ENCODE results near the gene PRRX2.

PRRX2 gene

DNA sequence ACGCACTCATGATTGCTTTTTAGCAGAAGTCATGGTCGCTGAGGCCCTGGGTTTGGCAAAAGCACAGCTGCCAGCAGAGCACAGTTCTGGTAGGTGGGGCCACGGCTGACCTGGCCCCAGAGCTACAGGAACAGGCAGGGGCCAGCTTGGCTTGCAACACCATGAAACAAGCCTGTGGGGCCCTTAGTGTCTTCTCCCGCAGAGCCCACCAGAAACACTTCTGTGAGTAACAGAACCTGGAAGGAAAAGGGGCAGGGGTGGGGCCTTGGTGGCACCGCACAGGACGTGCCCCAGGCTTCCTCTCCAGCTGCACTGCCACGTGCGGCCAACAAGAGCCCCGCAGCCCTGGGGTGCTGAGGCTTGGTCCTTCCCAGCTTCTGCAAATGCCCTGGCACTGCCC lies 28.3 kb upstream of the PRRX2 start:
- DNase-seq, result no peak

DNA sequence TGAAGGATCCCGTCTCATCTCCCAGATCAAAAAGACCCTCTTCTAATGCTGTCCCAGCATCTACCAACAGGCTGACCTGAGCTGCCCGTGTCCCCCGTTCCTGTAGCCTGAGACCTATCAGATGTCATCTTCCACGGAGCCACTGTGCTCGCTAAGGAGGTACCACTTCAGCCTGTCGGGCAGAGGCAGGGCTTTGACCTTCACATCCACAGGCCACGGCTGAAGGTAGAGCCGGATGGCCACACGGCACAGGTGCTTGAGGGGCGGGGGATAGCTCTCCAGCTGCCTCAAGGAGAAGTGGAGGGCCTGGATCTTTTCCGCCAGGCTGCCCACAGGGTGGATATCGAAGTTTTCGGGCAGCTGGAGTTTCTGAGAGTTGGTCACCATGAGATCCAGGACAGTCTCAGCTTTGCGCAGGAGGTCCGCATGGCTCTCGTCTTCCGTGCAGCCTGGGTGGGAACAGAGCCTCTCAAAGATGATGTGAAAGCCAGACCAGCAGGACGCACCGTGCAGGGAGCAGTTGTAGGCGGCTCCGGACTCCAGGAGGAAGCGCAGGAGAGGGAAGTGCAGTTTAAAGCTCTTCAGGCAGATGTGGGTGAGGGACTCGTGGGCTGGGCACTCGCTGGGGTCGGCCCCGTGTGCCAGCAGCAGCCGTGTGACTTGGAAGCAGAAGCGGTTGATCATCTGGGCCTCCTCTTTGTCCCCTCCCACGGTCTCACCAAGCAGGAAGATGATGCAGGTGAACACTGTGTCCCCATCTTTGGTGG lies 27.6 kb upstream of the PRRX2 start:
- no peak for DNase-seq

DNA sequence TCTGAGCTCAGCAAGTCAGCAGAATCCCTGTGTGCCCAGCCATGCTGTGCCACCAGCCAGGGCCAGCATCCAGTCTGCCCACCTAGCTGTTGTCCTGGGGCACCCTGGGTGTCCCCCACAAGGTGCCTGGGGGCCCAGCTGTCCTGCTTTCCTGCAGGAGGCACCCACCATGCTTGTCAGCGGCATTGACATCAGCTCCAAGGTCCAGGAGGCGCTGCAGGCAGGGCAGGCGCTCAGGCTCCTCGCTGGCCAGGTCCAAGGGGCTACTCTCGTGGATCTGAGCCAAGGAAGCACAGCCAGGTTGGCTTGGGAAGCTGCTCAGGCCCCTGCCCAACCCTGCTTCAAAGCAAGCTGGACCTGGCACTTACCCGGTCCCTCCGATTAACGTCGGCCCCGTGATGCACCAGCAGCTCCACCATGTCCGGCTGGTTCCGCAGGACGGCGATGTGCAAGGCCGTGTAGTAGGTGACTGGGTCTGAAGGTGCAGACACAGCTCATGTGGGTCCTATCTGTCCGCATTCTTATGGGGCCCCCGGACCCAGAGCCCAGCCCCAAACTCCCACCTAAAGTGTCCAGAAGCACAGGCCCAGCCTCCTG lies 26.3 kb upstream of the PRRX2 start:
- DNase-seq, result no peak

DNA sequence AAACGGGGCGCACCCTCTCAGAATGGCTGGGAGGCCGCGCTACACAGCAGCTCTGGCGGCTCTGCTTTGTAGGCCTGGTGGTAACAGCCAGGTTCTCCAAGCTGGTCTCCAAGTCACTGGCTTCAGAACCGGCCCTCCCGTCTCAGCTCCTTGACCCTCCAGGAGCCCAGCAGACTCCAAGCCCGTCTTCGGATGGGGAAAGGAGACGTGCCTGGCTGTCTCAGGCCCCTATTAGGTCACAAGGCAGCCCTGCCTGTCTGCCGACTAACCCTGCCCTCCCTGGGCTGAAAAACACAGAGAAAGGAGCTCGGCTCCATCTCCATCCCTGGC lies 25.7 kb upstream of the PRRX2 start:
- no peak for DNase-seq

DNA sequence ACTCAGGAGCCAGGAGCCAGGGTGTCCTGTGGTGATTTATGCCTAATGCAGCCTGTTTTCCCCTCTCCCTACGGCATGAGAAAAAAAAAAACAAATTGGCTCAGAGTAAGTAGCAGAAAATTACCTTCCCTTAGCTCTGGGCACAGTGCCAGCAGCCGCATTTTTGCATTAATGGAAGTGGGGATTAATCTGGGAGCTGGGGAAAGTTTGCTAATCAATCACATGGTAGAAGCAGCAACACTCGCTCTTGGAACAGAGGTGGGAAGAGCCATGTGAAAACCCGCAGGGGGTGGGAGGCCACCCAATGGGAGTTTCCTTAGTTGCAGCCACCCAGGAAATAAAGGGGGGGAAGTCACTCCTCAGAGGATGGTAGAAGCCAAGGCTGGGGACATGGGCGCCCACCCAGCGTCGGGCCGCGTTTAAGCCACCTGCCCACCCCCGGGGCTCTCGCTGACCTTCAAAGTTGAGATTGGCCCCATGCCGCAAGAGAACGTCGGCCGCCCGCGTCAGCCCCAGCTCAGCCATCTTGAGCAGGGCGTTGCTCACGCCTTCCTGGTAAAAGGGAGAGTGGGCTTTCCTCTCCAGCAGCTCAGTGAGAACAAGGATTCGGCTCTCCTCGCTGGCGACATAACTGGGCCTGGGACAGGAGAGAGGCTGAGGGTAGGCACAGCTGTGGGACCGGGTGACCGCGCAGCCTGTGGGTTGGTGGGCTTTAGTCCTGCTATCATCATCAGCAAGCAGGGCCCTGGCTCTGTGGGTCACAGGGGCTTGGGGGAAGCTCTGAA lies 25.2 kb upstream of the PRRX2 start:
- DNase-seq, result no peak

DNA sequence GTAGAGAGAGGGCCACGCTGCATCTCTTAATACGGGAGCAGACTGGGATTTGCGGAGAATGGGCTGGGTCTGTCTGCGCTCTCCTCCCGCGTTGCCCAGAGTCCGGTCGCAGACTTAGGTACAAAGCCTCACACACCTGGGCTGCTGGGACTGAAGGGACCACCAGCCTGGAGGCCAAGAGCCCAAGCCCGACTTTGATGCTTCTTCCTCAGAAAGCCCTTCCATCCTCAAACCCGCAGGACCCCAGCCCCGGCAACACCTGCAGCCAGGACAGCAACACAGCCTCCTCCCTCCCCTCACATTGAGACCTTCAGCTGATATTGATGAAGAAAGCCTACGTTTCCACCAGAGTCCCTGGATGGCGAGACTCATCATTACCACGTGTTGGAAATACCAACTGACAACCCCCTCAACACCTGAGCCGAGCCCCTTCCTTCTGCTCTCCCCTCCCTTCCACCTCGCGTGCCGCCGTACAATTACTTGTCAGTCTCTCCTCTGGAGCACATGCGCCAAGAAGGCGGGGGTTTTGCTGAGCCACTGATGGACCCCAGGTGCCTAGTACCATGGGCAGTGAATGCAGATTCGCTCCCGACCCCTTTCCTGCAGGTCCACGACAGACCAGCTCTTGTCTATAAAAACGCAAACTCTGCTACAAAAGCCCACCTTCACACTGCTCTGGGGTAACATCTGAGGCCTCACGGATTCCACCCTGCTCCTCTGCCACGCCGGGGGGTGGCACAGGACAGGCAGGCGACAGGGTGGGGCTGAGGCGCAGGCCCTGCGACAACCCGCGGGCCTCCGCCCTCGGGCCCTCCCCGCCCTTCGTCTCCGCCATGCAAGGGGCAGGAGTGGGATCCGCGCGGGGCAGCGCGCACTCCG lies 24.3 kb upstream of the PRRX2 start:
- DNase-seq, result no peak

DNA sequence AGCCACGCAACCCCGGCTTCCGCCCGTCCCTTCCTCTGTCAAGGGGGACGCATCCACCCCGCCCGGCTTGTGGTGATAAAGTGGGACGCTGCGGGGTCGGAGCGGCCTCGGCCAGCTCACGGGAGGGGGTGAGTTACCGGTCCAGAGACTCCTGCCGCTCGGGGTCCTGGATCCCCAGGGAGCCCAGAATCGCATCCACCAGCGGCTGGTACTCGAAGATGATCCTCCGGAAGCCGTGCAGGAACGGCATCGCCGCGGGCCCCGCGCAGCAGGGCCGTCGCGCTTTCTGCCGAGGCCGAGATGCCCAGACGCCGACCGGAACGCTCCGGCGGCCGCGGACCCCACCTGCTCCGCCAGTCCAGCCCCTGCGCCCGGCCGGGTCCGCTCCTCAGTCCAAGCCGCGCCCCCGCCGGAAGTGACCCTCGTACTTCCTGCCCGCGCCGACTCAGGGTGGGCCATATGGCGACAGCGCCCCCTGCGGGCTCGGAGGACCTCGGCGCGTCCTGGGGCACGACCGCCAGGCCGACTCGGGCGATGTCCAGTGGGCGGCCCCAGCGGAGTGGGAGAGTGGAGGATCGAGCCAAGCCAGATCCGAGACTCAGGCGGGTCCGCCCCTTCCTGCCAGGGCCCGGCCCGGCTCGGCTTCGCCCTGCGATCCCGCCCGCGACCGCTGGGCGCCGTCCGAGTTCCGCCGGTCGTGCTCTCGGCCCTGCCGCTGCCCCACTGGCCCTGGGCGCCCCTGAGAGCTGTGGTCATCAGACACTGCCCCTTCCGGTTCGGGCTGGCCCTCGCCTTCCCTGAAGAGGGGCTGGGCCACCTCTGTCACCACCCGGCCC lies 23.5 kb upstream of the PRRX2 start, which contains the start of gene ASB6:
TSS of gene ASB6 (minus strand) at position 402 of the 836 bp plus-strand sequence. CDS start at position 250, 152 bp downstream.
- DNase-seq, result peak; percentile 96

DNA sequence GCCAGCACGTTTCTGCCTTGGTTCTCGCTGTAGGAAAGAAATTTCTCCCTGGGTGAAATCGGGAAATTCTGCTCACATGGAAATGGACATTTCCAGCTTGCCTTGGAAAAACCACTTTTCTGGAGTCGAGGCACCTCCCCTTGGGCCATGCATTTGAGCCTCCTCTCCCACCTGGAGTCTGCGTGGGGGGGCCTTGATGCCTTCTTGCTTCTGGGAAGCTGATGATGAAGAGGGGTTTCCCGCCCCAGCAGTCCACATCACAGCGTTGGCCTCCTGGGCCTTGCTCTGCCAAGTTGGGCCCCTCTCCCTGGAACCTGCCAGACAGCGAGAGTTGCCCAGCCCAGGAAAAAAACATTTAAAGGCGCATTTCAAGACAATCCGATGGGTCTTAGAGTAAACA lies 21.7 kb upstream of the PRRX2 start:
- no peak for DNase-seq

DNA sequence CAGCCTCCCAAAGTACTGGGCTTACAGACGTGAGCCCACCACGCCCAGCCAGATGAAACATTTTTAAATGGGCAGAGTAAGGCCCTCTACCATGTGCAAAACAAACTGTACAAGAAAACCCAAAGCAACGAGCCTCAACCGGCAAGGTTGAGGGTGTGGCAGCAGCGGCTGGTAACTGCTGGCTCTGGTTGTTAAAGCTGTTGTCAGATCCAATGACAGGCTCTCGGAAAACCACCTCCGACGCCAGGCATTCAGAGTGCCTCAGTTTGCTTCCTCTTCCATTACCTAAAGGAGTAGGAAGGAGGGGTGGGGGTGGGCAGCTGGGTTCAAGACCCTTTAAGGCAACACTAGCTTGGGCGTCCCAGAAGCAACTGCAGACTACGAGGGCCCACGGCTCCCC lies 21.1 kb upstream of the PRRX2 start:
- DNase-seq, result no peak

DNA sequence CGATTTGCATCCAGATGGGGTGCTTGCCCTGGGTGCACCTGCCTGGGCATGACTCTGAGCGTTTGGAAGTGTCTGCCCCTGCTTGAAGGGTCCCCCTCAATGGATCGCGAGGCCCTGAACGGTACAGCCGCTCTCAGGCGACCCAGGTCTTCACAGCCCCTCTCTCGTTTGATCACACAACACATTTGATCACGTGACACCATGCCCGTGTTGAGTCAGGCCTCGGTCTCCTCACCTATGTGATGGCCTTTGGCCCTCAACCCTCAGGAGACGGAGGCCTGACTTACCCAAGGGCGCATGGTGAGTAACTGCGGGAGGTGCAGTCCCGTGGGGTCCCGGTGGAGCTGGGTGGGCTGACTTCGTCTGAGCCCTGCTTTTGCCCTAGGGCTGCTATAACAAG lies 20.5 kb upstream of the PRRX2 start:
- no peak for DNase-seq

DNA sequence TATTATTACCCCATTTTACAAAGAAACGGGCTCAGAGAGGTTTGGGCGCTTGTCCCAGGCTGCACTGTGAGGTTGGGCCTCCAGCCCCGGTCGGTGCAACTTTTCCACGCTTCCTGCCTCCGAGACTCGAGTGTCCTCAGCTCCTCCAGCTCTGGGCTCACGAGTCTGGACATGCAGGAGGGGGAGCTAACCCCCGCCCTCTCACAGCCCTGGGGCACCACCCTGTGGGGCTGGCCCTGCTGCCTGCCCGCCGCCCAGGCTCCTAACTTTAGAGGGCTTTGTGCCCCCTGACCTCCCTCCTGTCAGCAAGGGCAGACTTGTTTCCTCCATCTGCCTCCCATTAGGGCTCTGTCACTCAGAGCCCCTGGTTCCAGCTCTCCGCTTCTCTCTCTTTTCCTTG lies 19.2 kb upstream of the PRRX2 start:
- DNase-seq, result no peak

DNA sequence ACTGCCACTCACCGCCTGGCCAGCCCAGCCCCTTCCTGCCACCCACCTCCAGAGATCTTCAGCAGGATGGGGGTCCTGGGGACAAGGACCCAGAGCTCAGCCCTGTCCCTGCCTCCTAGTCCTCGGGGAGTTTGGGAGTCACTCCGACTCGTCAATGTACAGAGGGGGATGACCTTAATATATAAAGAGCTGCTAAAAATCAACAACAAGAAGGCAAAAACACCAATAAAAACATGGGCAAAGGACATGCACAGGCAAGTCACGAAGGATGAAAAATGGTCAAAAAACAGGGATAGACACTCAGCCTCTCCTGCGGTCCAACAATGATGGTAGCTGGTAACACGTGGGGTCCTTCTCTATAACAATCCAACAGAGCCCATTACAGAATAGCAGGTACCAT lies 18.8 kb upstream of the PRRX2 start:
- DNase-seq, result no peak

DNA sequence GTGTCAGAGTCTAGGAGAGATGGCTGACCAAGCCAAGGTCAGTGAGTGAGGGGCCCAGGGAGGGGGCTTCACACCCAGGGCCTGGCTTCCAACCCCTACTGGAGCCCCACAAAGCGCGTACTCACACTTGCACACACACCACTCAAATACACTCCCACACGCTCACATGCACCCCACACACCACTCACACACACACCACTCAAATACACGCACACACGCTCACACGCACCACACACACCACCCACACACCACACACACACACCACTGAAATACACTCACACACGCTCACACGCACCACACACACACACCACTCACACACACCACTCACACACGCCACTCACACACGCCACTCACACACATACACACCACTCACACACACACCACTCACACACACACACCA lies 17.8 kb upstream of the PRRX2 start:
- no peak for DNase-seq

DNA sequence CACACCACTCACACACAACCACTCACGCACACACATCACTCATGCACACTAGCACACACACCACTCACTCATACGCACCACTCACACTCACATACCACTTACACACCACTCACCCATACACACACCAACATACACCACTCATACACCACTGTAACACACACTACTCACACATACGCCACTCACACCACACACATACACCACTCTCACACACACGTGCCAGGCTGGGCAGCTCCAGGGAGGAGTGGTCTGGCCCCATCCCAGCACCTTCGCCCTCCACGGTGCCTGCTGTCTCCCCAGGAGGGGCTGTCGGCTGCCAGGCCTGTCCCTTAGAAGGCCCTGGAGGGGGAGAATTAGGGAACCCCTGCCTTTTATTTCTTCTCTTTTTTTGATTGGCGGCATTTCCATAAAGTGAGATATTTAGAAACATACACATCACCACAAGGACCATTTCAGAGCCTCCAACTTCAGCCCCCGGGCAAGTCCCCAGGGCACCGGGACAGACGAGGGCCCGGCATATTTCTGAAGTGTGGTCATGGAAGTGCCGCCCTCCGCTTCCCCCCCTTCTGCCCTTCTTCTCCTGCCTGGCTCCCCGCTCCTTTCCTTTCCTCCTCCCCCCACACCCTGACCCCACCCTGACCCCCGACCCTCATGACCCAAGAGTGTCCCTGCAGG lies 17.2 kb upstream of the PRRX2 start:
- no peak for DNase-seq

DNA sequence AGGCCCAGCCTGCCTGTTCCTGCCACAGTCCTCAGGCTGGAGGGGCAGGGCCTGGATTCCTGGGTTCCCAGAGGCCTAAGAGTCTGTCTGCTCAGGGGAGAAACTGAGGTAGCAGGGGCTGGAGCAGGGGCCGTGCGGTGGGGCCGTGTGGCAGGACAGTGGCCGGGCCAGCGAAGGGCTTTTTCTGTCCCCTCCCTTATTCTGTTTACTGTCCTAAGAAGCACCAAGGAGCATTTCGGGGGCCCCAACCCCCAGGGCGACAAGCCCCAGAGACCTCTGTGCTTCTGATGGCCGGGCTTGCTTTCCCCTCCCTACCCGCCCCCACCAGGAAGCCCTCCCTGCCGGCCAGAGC lies 16.7 kb upstream of the PRRX2 start:
- no peak for DNase-seq

DNA sequence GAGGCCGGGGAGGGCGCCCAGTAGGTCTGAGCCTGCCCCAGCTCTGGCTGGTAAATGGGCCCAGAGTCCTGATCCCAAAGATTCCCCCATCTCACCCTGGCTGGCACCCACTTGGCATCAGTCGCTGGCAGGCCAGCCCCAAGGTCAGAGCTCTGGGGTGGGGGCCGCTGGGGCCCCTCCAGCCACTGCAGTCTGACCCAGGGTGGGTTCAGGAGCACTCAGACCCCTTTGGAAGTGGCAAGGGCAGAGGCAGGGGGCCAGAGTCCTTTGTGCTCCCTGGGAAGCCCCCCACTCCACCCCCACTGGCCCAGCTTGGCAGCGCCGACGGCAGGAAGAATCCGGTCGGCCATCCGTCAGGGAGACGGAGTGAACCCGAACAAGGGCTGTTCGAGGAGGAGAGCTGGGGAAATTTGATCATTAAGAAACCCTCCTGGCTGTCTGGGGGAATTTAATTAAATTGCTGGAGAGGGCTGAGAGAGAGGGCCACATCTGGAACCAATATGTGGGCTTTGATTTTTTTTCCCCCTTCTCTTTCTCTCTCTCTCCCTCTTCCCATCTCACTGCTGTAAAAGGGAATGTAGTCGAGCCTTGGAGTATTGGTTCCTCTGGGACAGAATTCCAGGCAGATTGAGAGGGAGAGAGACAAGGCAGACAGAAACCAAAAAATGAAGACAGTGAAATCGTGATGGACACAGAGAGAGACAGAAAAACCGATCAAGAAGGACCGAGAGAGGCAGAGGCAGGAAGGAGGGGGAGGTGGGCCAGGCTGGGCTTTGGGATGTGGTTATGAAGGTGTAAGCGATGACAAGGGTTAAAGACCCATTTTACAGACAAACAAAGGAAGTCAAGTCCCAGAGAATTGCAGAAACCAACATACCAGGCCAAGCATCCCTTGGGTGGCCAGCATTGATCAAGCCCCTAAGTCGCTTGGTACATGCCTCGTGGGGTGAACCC lies 15.4 kb upstream of the PRRX2 start:
- no peak for DNase-seq

DNA sequence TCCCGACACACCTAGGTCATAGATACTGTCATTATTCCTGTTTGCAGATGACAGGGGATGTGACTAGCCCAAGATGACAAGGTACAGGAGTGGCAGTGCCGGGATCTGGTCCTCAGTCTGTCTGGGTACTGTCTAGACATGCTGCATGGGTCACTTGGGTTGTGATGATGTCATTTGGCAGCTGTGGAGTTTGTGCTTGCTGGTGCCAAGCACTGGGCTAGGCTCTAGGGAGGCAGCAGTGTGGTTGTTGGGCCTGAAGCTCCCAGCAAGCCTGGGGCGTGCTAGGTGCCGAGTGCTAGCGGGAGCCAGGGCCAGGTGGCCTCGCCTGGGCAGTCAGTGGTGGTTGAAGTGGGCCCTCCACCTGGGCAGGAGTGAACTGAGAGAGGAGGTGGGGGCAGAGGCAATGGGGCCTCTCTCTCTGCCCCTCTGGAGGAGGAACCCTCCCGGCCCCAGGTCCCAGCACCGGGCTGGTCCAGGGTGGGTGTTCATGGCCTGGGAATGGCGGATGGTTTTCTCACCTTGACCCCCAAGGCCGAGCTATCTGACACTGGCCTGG lies 14.7 kb upstream of the PRRX2 start:
- no peak for DNase-seq

DNA sequence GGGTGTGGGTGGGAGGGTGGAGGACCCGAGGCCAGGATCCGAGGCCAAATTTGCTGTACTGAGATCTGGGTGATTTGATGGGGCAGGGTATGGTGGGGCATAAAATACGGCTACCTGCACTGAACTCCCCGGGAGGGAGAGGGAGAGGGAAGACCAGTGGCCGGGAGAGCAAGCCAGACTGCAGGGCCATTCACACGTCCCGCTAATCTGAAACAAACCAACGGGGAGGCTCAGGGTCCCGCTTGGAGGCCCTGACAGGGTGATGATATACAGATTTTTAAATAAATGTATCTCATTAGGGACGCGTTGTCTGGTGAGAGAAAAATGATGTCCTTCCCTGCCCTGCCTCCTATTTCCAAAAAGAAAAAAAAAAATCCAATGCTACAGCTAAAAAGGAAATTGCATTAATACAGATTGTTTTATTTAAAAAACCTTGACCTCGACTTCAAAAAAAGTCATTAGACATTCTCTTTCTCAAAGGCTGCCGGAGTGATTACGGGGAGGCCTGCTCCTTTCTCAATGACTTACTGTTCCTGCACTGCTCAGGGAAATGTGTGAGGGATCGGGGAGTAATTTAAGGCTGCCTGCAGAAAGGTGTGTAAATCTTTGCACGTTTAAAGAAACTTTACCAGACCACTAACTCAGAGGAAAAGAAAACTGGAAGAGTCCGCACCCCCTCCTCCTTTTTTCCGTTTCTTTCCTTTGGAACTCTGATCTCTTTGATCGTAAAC lies 11.5 kb upstream of the PRRX2 start:
- no peak for DNase-seq

DNA sequence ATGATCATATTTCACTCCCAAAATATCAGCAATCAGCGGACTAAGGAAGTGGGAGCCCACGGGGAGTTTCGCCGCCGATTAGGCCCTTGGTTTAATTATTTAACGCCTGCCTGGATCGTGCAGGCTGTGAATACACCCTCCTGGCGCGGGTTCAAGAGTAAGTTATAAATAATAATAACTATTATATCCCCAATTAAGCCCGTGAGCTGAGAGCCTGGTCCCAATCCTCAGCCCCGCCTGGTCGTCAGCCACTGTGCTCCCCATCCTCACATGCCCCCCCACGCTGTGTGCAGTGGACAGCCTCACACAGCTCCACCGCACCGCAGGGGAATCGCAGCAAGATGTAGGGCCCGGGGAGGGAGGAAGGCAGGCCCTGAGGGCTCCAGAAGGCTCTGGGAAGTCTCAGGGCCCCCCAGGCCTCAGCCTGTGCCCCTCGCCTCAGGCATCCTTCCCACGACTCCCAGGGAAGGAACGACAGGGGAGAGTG lies 10.8 kb upstream of the PRRX2 start:
- DNase-seq, result no peak
